H1 (cell line): ENCODE results near the gene STARD3. TPM values are rescaled to one million over a fixed set of nuclear protein-coding genes. Genes with fewer than 3 reads are reported as not detected.

Source experiments
- ASH2L ChIP-seq: fragments of 200-600, 300-600 bp; sonication (generic); IDR thresholded peaks from one replicate; pipeline ENCODE4 v1.7.1; 2017; ENCODE audit warnings: low read length
- BACH1 ChIP-seq: IDR thresholded peaks from 2 replicates; pipeline ENCODE4 v1.6.1; 2012; ENCODE audit warnings: low read length, improper control_type of control experiment
- BCL11A ChIP-seq, 2 experiments: IDR thresholded peaks; one replicate each; pipeline ENCODE4 v1.6.1; 2011; ENCODE audit warnings: low read depth in 2 of 2, low read length in 2 of 2, mild to moderate bottlenecking in 2 of 2
- BRCA1 ChIP-seq: IDR thresholded peaks from 2 replicates; pipeline ENCODE4 v1.6.1; 2012; ENCODE audit warnings: low read depth, low read length, improper control_type of control experiment
- CEBPB ChIP-seq: IDR thresholded peaks from 2 replicates; pipeline ENCODE4 v1.6.1; 2012; ENCODE audit warnings: low read depth, low read length
- CHD2 ChIP-seq: IDR thresholded peaks from 2 replicates; pipeline ENCODE4 v1.6.1; 2012; ENCODE audit warnings: low read length, improper control_type of control experiment
- CTBP2 ChIP-seq: IDR thresholded peaks from 2 replicates; pipeline ENCODE4 v1.7.0; 2011; ENCODE audit warnings: borderline replicate concordance, mild to moderate bottlenecking, moderate library complexity, mixed read lengths, low read length; ENCODE audit not compliant: insufficient read depth, insufficient read length
- EZH2 ChIP-seq: fragments of 200-600 bp; sonication (generic); IDR thresholded peaks from 2 replicates; pipeline ENCODE4 v1.7.1; 2012; ENCODE audit warnings: low read depth, mild to moderate bottlenecking, moderate library complexity, low read length, inconsistent platforms; ENCODE audit not compliant: severe bottlenecking
- GTF2F1 ChIP-seq: IDR thresholded peaks from 2 replicates; pipeline ENCODE4 v1.6.1; 2012; ENCODE audit warnings: low read depth, low read length, improper control_type of control experiment, borderline replicate concordance
- HDAC2 ChIP-seq, 2 experiments: fragments of 300-600 bp in 1 of 2; sonication (generic) in 1 of 2; IDR thresholded peaks; 2 replicates each; pipeline ENCODE4 v1.6.1; 2011 to 2012; ENCODE audit warnings: low read depth in 2 of 2, low read length in 2 of 2, mild to moderate bottlenecking in 2 of 2, moderate library complexity in 2 of 2, borderline replicate concordance in 1 of 2, inconsistent platforms in 1 of 2
- JUN ChIP-seq: IDR thresholded peaks from 2 replicates; pipeline ENCODE4 v1.6.1; 2011; ENCODE audit warnings: low read depth, mild to moderate bottlenecking, improper control_type of control experiment, low read length
- KDM5A ChIP-seq: fragments of 200-600 bp; IDR thresholded peaks from 2 replicates; pipeline ENCODE4 v1.7.1; 2012; ENCODE audit warnings: mild to moderate bottlenecking, low read length, inconsistent platforms, mixed read lengths
- MAFK ChIP-seq: IDR thresholded peaks from 2 replicates; pipeline ENCODE4 v1.6.1; 2012; ENCODE audit warnings: low read depth, mild to moderate bottlenecking, improper control_type of control experiment, low read length
- NRF1 ChIP-seq: IDR thresholded peaks from 2 replicates; pipeline ENCODE4 v1.6.1; 2011; ENCODE audit warnings: mild to moderate bottlenecking, low read depth, low read length, improper control_type of control experiment
- POLR2AphosphoS5 ChIP-seq: IDR thresholded peaks from 2 replicates; pipeline ENCODE4 v1.6.1; 2011; ENCODE audit warnings: low read depth, low read length
- POU5F1 ChIP-seq: IDR thresholded peaks from 2 replicates; pipeline ENCODE4 v1.6.1; 2011; ENCODE audit warnings: low read depth, mild to moderate bottlenecking, low read length, moderate library complexity
- RFX5 ChIP-seq: IDR thresholded peaks from 2 replicates; pipeline ENCODE4 v1.6.1; 2011; ENCODE audit warnings: low read depth, low read length, improper control_type of control experiment, borderline replicate concordance
- RNF2 ChIP-seq: fragments of 200-900, 300-1000 bp; sonication (generic); IDR thresholded peaks from 2 replicates; pipeline ENCODE4 v1.7.1; 2016; ENCODE audit warnings: borderline replicate concordance, low read depth, mild to moderate bottlenecking, antibody characterized with exemption, low read length; ENCODE audit not compliant: poor library complexity, severe bottlenecking; ENCODE audit errors: missing control alignments
- SIN3A ChIP-seq, 2 experiments: IDR thresholded peaks in 1 of 2; conservative IDR thresholded peaks in 1 of 2; 2 replicates each; pipeline ENCODE4 v1.6.1; 2011 to 2012; ENCODE audit warnings: low read length in 2 of 2, improper control_type of control experiment in 1 of 2, low read depth in 1 of 2, mild to moderate bottlenecking in 1 of 2
- SIRT6 ChIP-seq: IDR thresholded peaks from one replicate; pipeline ENCODE4 v1.7.1; 2012; ENCODE audit warnings: low read length, inconsistent platforms
- SRF ChIP-seq: IDR thresholded peaks from 2 replicates; pipeline ENCODE4 v1.6.1; 2011; ENCODE audit warnings: mild to moderate bottlenecking, low read depth, low read length, moderate library complexity
- TAF7 ChIP-seq: optimal IDR thresholded peaks from 2 replicates; pipeline ENCODE3; 2011; ENCODE audit warnings: low read depth, mild to moderate bottlenecking, inconsistent platforms, low read length, moderate library complexity, borderline replicate concordance
- polyA plus RNA-seq, 7 experiments: library from polyadenylated mRNA; depleted of rRNA in 3 of 7; stranded (reverse) in 5 of 7; unstranded in 2 of 7; fragments of >200 nt in 5 of 7; fragments of 200-250 nt in 2 of 7; gene quantifications; 1 replicate in 5 of 7; 2 replicates in 1 of 7; 4 replicates in 1 of 7; pipeline versions ENCODE4 v1.2.1 to v1.2.3, GENCODE V29; 2011 to 2013; ENCODE audit warnings: missing spikeins in 2 of 7, mixed read lengths in 2 of 7
- total RNA-seq: library from RNA; stranded (reverse); fragmentation: NEBNext Ultra II Directional; extraction: Animal tissue kit (Norgen Biotek cat#: 25700); gene quantifications from 2 replicates; pipeline ENCODE4 v1.2.1, GENCODE V29; 2021
- TF ChIP-seq, protein P1 (sequence below): IDR thresholded peaks from 2 replicates; pipeline ENCODE4 v1.6.1; 2012; ENCODE audit warnings: inconsistent platforms

The STARD3 gene
- total and polyA plus RNA-seq, 2 of the 8 experiments (the other 6 are each of a cell fraction or from before 2014, with no cell fraction given) = 47.6 to 80.3 TPM

DNA sequence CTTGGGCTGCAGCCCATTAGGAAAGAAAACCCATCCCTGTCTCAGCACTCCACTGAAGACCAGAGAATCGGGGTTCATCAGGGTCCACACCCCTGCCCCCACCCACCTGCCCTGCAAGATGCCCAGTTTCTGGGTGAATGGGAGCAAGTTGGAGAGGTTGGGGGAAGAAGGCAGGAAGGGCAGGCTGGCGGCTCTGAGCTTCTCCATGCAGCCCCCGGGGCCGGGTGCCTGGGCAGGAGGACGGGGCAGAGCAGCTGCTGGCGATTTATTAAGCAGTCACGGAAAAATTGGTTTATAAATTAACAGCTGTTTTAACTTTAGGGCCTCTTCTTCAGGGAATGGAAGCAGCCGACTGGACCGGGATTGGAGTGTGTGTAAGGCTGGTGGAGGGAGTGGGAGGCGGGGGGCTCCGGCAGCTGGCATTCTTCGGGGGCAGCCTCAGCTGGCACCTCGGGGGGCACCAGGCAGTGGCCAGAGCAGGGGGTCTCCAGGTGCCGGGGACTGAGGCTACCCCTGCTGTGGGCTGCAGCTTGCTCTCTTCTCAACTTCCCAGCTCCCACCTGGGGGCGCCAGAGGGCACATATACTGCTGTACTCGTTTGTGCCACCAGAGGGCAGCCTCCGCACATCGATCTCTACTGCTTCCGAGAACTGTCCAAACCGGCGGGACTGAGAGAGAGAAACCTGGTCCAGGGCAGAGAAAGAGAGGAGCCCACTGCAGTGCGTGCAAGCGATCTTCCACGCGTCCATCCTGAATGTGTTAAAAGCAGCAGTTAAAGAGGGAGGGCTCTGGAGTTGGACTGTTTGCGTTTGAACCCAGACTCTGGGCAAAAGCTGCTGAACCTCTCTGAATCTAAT lies 15.2 kb upstream of the STARD3 start (continued):
- TF ChIP-seq CTBP2 (no peak), JUN (no peak), RFX5 (no peak), KDM5A (no peak), CHD2 (no peak), ASH2L (no peak), POU5F1 (no peak), SIRT6 (no peak), BCL11A (IDR thresholded peaks at IDR 0.05; ENCODE audit: low read depth in 2 of 2, low read length in 2 of 2) (no peak), SRF (0 out of 2 replicates have a peak, but pooled peaks have one; percentile 17), POLR2AphosphoS5 (no peak), SIN3A (conservative IDR thresholded peaks at IDR 0.05 in 1 of 2, IDR thresholded peaks at IDR 0.05 in 1 of 2; ENCODE audit: low read depth in 1 of 2, low read length in 2 of 2) (peak in 1 of 2 experiments; percentile 59; a peak in 1 of 4 replicates), CEBPB (no peak), BRCA1 (no peak), EZH2 (no peak), GTF2F1 (no peak), MAFK (no peak), BACH1 (no peak), TAF7 (peak; percentile 64), HDAC2 (IDR thresholded peaks at IDR 0.05; ENCODE audit: borderline replicate concordance in 1 of 2, low read depth in 2 of 2, low read length in 2 of 2) (peak in 1 of 2 experiments; percentile 17; a peak in 1 of 4 replicates), NRF1 (no peak), RNF2 (no peak)
- TF ChIP-seq, protein P1, sequence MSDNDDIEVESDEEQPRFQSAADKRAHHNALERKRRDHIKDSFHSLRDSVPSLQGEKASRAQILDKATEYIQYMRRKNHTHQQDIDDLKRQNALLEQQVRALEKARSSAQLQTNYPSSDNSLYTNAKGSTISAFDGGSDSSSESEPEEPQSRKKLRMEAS = no peak
